HepG2 (cell line): ENCODE data around the gene NDRG2. TPM values are rescaled to one million over a fixed set of nuclear protein-coding genes. Genes with fewer than 3 reads are reported as not detected.

Experiments
- AHDC1 ChIP-seq: sonication (generic); formaldehyde crosslinking; IDR thresholded peaks from 2 replicates; pipeline ENCODE4 v1.5.1; 2020; ENCODE audit warnings: mild to moderate bottlenecking, missing genetic modification reagents, borderline replicate concordance
- CREB1 ChIP-seq, 2 experiments: fragments of 450-650 bp in 1 of 2; IDR thresholded peaks; 2 replicates each; pipeline ENCODE4 v1.6.1; 2016 to 2017; ENCODE audit warnings: control low read depth in 1 of 2, mild to moderate bottlenecking in 1 of 2, missing compliant biosample characterization in 1 of 2, missing genetic modification characterization in 1 of 2
- CSRNP1 ChIP-seq: sonication (generic); formaldehyde crosslinking; IDR thresholded peaks from 2 replicates; pipeline ENCODE4 v1.8.1; 2023; ENCODE audit warnings: mild to moderate bottlenecking, missing genetic modification reagents
- EED ChIP-seq: sonication (generic); formaldehyde crosslinking; IDR thresholded peaks from 2 replicates; pipeline ENCODE4 v1.5.0; 2020; ENCODE audit warnings: mild to moderate bottlenecking, missing genetic modification reagents
- GMEB1 ChIP-seq: sonication (generic); formaldehyde crosslinking; IDR thresholded peaks from 2 replicates; pipeline ENCODE4 v1.5.1; 2020; ENCODE audit warnings: missing genetic modification reagents, mild to moderate bottlenecking, borderline replicate concordance
- HOXA5 ChIP-seq: sonication (generic); formaldehyde crosslinking; IDR thresholded peaks from 2 replicates; pipeline ENCODE4 v1.4.0; 2020; ENCODE audit warnings: missing genetic modification reagents
- JUND ChIP-seq: sonication (generic); formaldehyde crosslinking; IDR thresholded peaks from 2 replicates; pipeline ENCODE4 v1.8.0; 2022; ENCODE audit warnings: mild to moderate bottlenecking, missing genetic modification reagents
- KDM2A ChIP-seq: sonication (generic); formaldehyde crosslinking; IDR thresholded peaks from 2 replicates; pipeline ENCODE4 v1.4.0; 2020; ENCODE audit warnings: low read depth, missing genetic modification reagents, borderline replicate concordance
- NFYB ChIP-seq: sonication (generic); formaldehyde crosslinking; IDR thresholded peaks from 2 replicates; pipeline ENCODE4 v1.4.0; 2020; ENCODE audit warnings: missing genetic modification reagents
- RAD51 ChIP-seq: fragments of 450-650 bp; IDR thresholded peaks from 2 replicates; pipeline ENCODE4 v1.6.1; 2016; ENCODE audit warnings: borderline replicate concordance
- SMYD3 ChIP-seq: sonication (generic); formaldehyde crosslinking; IDR thresholded peaks from 2 replicates; pipeline ENCODE4 v1.8.1; 2023; ENCODE audit warnings: mild to moderate bottlenecking, missing genetic modification reagents
- TRIM24 ChIP-seq: sonication (generic); formaldehyde crosslinking; IDR thresholded peaks from 2 replicates; pipeline ENCODE4 v1.8.0; 2022; ENCODE audit warnings: mild to moderate bottlenecking, missing genetic modification reagents
- ZBTB21 ChIP-seq: sonication (generic); formaldehyde crosslinking; IDR thresholded peaks from 2 replicates; pipeline ENCODE4 v1.4.0; 2020; ENCODE audit warnings: missing genetic modification reagents
- ZBTB7A ChIP-seq: sonication (generic); formaldehyde crosslinking; IDR thresholded peaks from 2 replicates; pipeline ENCODE4 v1.8.0; 2022; ENCODE audit warnings: mild to moderate bottlenecking, missing genetic modification reagents
- ZGPAT ChIP-seq: IDR thresholded peaks from 2 replicates; pipeline ENCODE4 v1.6.1; 2016; ENCODE audit warnings: mild to moderate bottlenecking
- ZNF350 ChIP-seq: sonication (generic); formaldehyde crosslinking; IDR thresholded peaks from 2 replicates; pipeline ENCODE4 v1.4.0; 2020; ENCODE audit warnings: mild to moderate bottlenecking, low read depth, missing genetic modification reagents, borderline replicate concordance
- ZNF557 ChIP-seq: sonication (generic); formaldehyde crosslinking; IDR thresholded peaks from 2 replicates; pipeline ENCODE4 v1.4.0; 2020; ENCODE audit warnings: missing genetic modification reagents
- ZNF749 ChIP-seq: sonication (generic); formaldehyde crosslinking; IDR thresholded peaks from 2 replicates; pipeline ENCODE4 v1.8.0; 2022; ENCODE audit warnings: mild to moderate bottlenecking, missing genetic modification reagents, moderate library complexity, borderline replicate concordance
- ZNF761 ChIP-seq: sonication (generic); formaldehyde crosslinking; conservative IDR thresholded peaks from 2 replicates; pipeline ENCODE4 v1.4.0; 2020; ENCODE audit warnings: mild to moderate bottlenecking, missing genetic modification reagents
- polyA plus RNA-seq, 8 experiments: library from polyadenylated mRNA; depleted of rRNA in 3 of 8; stranded (reverse) in 7 of 8; unstranded in 1 of 8; fragments of >200 nt; fragmentation: Illumina TruSeq in 4 of 8; extraction: Trizol in 4 of 8; gene quantifications; 2 replicates each; pipeline versions ENCODE4 v1.2.1 to v1.2.3, GENCODE V29; 2011 to 2016; ENCODE audit warnings: low read depth in 4 of 8, missing spikeins in 1 of 8, mixed read lengths in 1 of 8; ENCODE audit not compliant: insufficient read depth in 1 of 8
- total RNA-seq, 5 experiments: library from RNA; depleted of rRNA; stranded (reverse); fragments of >200 nt; fragmentation: Illumina TruSeq; extraction: Trizol; gene quantifications; 2 replicates each; pipeline ENCODE4 v1.2.3, GENCODE V29; 2016; ENCODE audit warnings: low read depth in 1 of 5

The NDRG2 gene
- total and polyA plus RNA-seq, 2 of the 13 experiments (the other 11 are each of a cell fraction or from before 2014, with no cell fraction given): 27.2 to 189 TPM

- TF ChIP-seq ZGPAT (CRISPR knock-in tag) (peak; percentile 89), ZNF350 (CRISPR knock-in tag) (peak; percentile 16; the same call in 1 of the 2 replicates), SMYD3 (CRISPR knock-in tag) (no peak), ZBTB7A (CRISPR knock-in tag) (no peak), KDM2A (CRISPR knock-in tag) (peak; percentile 94), CSRNP1 (0 out of 2 replicates have a peak, but pooled peaks have one; percentile 59), GMEB1 (CRISPR knock-in tag) (no peak; the same call in 1 of the 2 replicates), AHDC1 (CRISPR knock-in tag) (no peak), NFYB (CRISPR knock-in tag) (0 out of 2 replicates have a peak, but pooled peaks have one; percentile 38), ZNF761 (CRISPR knock-in tag) (0 out of 2 replicates have a peak, but pooled peaks have one; percentile 62), EED (no peak; the same call in 1 of the 2 replicates), JUND (CRISPR knock-in tag) (no peak), ZNF557 (peak; percentile 73; the same call in 1 of the 2 replicates), CREB1 (IDR thresholded peaks at IDR 0.05) (no peak), CREB1 (CRISPR knock-in tag; IDR thresholded peaks at IDR 0.05) (no peak), TRIM24 (CRISPR knock-in tag) (no peak), HOXA5 (peak; percentile 66; the same call in 1 of the 2 replicates), RAD51 (no peak), ZNF749 (no peak; the same call in 1 of the 2 replicates), ZBTB21 (CRISPR knock-in tag) (no peak)
Observed at GRCh38 chr14:20970983-20971704, 53.7 kb downstream of the NDRG2 start (continued).
